GM21825 (cell line): Measurements from ENCODE around the gene SPTSSB.

Experiments used
- ATAC-seq: cut with Tn5 transposase; IDR thresholded peaks from one replicate; pipeline ENCODE4 v1.9.1; 2021; ENCODE audit warnings: mild to moderate bottlenecking, moderate library complexity; ENCODE audit not compliant: unreplicated experiment

Gene SPTSSB, protein sequence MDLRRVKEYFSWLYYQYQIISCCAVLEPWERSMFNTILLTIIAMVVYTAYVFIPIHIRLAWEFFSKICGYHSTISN

DNA sequence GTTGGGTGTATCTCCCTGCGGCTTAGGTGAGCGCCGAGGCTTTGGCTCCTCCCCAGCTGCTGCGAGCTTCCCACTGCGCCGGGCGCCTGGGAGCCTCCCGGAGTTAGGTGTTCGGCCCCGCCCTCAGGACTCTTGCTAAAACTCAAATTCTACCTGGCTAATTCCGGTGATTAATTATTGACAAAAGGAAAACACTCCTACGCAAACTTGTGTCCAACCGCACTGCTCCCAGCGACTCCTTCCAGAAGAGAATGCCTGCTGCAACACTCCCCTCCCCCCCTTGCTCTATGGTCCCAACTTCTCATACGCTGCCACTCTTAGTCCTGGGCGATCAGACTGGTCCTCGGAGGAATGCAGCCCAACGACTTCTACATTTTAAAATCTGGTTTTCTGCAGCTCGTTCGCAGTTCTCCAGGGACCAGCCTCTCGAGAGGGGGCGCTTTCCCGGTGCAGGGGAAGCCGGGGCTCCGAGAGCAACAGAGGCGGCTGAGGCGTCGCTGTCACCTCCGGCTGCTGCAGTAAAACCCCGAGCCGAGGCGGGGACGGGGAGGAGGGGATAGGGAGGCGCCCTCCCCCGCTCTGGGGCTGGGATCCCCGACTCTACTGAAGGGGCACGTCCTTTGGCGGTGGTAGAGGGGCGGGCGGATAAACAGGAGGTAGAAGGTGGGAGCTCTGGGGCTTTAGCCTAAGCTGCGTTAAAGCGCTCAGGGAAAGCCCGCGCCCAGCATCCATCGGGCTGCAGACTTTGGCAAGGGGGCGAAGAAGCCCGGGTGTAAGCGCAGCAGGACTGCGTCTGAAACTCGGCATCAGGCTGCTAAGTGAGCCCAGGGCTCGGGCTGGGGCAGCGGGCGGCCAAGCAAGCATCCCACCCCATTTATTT lies at the start of gene SPTSSB:
Gene SPTSSB, minus strand, starts transcription at position 77 of the 880 bp plus-strand sequence. CDS start 25,194 bp downstream, outside the sequence.
- peak; percentile 49 for ATAC-seq

DNA sequence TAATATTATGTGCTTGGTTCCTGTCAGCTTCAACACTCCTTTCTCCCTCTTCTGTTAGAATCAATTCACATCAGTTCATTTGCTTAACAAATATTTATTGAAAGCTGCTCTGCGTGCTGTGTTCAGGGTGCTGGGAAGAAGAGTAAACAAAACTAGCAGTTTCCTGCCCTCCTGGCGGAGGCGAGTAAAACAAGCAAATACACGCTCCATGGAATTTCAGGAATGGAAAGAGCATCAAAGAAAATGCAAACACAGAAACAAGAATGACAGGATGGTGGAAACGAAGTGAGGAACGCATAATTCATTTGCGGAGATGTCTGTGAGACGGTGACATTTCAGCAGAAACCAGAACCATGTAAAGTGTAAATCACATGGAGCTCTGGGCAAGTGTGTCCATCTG lies 49.4 kb upstream of the SPTSSB start:
- no peak for ATAC-seq

DNA sequence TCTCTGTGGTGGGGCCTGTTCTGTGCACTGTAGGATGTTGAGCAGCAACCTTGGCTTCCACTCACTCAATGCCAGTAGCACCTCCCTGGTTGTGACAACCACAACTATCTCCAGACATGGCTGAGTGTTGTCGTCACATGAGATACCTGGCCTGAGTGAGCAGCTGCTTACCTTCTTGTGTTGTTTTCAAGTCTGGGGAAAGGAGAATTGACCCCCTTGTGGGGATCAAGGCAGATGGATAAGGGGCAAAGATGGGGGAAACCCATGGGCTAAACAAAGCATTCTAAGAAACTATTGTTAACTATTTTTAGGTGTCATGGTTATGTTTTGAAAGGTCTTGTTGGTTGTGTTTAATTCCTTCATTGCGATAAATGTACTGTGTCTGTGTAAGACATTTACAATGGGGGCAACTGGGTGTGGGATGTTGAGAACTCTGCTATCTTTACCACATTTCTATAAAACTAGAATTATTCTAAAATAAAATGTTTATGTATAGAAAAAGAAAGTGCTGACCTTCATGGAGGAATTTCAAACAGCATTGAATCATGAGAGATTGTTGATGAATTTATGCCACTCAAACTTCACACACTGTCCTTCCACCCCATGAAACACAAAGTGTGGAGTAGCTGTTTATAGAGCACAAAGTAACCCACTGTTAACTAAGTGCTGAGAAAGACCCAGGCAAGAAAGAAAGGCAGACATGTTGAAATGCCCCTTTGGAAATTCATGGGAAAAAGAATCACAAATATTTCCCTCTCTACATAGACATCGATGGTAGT lies 48.4 kb upstream of the SPTSSB start:
- ATAC-seq = no peak

DNA sequence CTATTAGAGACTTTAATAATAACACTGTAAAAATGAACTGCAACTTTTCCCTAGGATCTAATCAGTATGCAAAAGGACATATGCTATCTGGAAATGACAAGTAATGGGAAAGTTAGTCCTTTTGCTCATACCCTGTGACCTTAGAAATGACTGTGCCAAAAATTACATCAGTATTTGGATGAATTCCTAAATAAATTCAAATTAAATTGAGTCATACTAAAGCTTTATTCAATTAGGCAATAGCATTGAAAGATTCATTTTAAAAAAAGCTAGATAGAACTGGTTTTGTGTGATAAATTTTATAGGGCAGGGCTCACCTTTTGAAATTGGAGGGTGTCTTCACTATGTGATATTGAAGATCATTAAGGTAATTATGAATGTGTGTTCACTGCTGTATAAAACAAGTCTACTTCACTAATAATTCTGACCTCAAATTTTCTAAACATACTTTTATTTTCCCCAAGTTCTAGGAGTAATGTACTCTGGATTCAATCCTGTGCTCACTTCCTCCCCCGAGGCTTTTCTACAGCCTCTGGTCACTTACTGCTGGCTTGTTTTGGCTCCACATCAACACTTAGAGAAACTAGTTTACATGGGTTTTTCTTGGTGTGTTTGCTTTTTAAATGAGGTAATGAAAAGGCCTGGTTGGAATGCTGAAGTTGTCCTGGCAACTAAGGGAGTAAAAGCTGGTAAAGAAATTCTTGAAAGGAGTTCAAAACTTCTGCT lies 44.4 kb upstream of the SPTSSB start:
- ATAC-seq = no peak

DNA sequence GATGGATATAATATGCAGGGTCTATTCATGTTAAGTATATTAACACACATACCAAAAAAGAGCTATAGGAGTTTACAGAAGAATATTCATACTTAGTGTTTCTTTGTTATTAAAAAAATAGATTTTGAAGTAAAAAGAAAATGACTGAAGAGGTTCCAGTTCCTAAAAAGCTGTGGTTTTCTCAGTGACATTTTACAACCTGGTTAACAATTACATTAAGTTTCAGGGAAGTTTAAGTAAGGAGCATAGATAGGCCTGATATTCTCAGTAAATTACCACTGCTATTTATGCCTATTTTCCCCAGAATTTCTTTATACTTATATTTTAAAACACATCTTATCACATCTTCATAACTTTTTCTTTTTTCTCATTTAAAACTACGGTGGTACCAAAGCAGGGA lies 43.6 kb upstream of the SPTSSB start:
- no peak for ATAC-seq

DNA sequence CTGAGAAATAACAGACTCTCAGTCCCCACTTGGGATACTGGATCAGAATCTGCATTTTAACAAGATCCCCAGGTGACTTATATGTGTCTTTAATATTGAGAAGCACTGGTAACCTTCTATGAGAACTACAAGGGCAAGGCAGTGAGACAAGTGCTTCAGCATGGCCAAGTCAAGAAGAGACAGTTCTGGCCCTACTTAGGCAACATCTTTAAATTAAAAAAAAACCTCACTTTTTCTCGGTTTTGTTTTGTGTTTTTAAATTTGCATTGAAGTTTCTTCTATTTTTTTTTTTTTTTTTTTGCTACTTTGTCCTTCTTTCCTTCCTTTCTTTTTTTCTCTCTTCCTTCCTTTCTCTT lies 42.5 kb upstream of the SPTSSB start:
- peak; percentile 54 for ATAC-seq

DNA sequence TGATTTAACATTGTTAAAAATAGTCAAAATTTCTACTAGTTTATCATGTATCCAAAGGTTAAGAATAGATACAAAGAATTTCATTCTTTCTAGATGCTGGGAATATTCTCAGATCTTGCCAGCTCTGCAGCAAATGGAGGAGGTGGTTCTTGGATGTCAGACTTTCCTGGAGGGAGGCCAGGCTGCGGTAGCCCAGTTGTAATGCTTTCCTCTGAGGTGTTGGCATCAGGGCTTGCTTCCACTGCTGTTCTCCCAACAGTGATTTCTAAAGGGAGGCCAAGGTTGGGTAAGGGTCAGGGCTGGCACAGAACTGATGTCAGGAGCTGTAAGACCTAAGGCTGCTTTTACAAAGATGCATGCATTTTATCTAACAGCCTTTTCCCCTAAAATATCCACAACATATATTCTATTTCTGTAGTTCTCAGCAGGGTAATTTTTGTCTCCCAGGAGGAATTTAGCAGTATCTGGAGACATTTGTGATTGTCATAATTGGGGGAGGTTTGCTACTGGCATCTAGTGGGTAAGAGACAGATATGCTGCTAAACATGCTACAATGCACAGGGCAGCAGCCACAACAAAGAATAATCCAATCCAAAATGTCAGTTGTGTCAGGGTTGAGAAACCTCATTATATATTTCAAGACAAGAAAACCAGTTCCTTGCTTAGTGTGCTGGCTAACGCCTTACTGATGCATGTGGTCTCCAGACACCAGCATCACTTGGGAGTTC lies 42.0 kb upstream of the SPTSSB start:
- ATAC-seq = peak; percentile 42

DNA sequence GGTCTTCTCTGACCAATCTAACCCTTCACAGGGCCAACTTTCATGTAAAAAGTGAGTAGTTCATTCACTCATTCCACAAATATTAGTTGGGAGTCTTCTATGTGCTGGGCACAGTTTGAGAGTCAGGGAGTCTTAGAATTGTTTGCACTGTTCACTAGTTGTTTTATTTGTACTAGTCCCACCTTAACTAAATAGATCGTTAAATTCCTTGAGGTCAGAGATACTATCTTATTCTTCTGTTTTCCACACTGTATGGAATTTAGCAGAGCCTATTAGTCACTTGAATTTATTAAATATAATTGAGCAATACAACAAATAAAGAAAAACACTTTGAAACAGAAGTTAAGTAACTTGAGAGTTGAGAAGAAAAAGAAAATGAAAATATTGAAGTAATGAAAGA lies 40.8 kb upstream of the SPTSSB start:
- no peak for ATAC-seq

DNA sequence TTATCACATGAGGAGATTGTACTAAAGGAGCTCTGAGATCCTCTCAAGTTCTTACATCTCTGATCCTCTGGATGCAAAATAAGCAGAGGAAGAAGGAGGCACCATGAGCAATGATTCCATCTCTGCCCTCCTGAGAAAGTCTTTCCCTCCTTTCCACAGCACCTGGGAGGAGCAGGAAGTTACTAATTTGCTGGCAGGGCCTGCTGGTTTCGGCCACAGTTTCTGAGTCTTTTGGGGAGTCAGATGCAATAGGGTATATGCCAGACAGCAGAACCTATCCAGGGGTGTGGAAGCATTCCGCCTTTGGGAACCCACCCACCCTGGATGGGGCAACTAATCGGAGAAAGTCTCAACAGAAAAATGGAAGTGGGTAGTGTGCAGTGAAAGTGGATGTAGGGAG lies 38.5 kb upstream of the SPTSSB start:
- no peak for ATAC-seq

DNA sequence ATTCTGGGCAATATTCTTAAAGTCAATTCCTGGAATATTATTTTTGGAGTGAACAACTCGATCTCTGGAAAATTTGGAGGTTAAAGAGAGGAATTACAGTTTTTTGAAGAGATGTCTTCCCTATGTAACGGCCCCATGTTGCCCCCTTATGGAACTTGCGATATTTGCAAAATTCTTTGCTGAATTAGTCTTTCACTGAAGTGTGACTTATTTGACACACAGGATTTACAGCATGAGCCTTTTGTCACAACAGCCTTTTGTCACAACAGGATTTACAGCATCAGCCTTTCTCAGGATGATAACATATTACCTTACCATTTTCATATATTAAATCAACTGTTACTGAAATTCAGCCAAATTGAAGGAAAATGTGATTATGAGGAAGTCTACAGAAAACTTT lies 37.8 kb upstream of the SPTSSB start:
- no peak for ATAC-seq

DNA sequence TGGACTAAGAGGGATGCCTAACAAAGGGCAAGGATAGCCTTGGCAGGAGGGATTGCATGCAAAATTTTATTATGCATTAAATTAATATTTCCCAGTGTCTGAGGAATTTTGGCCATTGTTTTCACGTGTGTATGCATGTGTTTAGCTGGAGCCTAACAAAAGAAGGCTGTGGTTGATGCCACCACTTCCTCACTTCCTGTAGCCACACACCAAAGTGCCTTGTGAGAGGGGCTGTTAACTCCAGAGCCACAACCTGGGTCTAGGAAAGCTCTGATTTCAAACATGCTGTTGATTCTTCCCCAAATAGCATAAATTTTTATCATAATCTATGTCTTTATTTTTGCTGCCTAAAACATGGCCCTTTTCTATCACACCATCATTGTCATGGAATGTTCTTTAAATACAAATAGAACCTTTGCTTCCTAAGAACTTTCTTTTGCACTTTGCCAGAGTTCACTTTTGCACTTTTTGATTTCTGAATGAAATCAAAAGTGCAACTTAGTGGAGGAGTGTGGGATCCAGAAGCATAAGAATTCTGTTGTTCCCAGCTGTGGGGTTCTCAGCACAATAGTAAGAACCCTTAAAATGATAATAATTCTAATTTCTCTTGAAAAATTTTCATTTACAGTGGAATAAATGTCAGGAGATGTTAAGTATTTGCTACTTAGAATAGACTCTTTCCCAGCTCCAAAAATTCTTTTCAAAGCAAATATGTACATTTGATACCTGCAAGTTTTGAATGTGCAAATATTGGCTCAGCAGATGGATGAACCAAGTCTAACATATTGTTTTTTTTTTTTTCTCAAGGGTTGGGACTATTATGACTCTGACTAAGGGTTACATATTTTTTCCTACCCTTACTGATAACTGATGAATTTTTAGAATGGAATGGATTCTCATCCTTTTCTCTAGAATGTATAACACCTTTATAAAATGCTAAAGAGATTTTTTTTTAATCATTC lies 35.6 kb upstream of the SPTSSB start:
- ATAC-seq = no peak

DNA sequence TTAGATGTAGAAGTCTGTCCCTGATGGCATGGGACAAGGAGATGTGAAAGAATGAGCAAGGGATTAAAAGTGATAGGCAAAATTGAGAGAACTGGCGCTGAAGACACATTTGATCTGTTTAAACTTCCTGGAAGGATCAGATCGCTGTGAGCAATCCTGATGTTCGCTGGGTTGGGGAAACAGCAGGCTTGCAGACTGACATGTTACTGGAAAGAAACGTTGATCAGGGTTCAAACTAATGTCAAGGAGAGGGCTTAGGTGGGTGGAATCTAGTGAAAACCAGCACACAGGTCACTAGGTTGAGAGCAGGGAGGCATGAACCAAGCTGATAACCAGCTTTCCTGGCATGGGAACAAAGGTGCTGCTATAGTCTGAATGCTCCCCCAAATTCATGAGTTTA lies 34.5 kb upstream of the SPTSSB start:
- no peak for ATAC-seq

DNA sequence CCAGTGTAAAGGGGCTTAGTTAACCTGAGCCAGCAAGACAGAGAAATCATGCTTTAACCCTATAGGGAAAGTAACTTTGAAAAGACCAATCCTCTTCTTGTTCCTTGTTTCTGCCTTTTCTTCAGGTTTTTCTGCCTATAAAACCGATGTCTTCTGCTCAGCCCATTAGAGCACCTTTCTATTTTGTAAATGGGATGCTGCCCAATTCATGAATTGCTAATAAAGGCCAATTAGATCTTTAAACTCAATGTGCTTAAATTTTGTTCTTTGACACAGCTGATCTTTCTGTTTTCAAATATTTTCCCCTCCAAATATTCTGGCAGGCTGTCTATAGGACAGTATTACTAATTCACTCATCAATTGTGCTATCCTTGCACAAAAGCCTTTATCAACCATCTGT lies 33.8 kb upstream of the SPTSSB start:
- ATAC-seq = no peak

DNA sequence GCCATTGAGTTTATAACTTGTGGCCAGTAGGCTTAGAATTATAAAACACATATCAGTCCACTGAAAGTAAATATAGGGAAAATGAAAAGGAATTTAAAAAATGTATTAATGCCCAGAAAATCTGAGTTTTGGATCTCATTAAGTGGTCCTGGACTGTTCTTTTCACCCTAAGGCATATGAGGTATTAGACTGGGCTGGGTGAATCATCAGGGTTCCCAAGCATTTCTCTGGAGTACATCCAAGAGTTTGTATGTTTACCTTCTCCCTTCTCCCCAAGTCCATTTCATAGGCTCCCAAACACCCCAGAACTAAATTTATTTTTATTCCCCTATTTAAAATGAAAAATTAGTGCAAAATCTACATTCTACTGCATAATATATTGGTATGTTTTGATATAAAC lies 31.9 kb upstream of the SPTSSB start:
- no peak for ATAC-seq

DNA sequence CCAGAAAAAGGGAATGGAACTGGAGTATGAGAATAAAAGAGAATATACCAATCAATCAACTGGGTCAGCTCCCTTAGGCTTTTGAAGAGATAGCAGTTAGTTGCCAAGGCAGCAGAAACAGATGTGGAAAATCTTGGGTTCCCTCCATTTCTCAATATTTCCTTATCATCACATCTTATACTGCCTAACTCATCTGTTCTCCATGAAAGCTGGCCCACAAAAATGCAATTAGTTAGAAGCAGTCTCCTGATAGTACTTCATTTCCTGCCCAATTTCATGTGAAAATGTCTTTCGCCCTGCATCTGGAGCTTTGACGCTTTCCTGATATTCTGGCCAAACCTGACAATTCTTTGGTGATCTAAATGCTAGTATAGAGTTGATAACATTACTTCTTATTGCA lies 30.1 kb upstream of the SPTSSB start:
- ATAC-seq = no peak

DNA sequence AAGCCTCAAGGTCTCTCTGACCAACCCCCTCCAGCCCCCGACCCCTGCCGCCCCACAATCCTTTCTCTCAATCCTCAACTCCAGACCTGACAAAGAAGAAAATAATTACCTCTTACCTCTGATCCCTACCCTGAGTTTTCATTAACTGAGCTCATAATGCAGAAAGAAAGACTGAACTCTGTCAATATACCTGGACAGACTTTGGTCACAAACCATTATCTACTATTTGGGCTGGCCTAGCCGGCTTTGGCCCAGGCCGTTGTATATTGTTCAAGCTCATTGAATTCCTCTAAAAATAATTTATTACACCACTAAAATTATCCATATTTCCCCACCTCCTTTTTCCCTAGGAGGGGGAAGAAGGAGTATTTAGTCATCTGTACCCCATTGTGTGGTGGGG lies 29.3 kb upstream of the SPTSSB start:
- ATAC-seq = no peak

DNA sequence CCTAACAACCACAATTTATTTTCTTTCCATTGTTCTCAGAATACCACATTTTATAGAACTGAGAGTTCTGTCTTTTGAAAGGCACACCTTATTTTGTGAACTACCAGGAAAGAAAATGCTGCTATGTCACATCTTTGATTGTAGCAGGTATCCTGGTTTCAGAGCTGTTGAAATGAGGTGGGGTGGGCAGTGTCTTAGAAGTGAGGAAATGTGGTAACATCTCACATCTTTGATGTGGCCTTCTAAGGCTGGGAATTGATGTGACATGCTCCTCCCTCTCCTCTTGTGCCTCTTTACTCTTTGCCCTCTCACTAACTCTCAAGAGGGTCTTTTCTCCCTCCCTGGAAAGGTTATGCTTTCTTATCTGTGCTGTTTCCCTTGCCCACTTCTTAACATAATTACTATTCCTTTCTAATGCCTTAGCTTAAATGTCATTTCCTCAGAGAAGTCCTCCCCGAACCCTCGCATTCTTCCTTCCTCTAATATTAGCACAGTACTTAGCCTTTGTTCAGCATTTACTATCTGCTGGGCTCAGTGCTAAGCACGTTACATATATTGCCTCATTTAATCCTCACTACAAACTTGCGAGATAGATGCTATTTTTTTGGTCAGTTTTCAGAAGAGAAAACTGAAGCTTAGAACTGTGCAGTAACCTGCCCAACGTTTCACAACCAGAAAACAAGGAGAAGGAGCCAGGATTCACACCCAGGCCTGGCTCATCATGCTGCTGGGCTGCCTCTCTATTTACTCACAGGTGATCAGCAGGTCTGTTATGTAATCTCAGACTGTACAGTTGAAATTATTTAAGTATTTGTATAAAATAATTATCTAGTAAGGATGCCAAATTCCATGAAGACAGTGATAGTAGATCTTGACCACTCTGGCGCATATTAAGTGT lies 24.0 kb upstream of the SPTSSB start:
- no peak for ATAC-seq

DNA sequence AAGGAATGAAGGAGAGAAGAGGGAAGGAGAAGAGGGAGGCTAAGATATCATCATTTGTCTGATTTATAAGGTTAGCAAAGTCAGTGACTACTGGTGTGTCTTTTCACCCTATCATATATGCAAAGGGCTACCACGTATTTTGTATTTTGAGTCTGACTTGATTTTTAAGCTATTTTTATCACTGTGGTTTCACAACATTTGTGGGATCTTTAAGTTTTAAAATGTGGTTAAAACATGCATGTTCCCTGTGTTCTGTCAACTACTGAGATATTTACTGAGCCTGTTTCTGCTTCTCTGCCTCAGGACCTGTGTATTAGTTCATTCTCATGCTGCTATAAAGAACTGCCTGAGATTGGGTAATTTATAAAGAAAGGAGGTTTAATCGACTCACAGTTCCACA lies 22.5 kb upstream of the SPTSSB start:
- no peak for ATAC-seq

DNA sequence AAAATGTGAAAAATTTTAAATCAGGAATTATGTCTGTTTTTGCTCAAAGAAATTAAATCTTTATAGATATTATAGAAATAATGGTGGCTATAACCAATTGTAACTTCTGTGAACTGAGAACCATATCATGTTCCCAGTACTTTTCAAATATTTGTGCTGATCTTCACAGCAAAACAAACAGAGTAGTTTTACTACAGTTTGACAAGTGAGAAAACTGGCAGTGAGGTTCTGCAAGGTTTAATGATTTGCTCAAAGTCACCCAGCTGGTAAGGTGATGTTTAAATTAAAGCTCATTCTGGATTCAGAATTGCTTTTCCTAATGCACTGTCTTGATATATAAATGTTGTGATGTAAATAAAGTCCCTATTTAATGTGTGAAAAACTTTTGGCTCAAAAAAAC lies 22.0 kb upstream of the SPTSSB start:
- no peak for ATAC-seq
